Mucosa of descending colon (tissue), 3 donors: ENCODE data around the gene TMEM134. TPM values are rescaled to one million over a fixed set of nuclear protein-coding genes. Genes with fewer than 3 reads are reported as not detected.
A peak's percentile ranks its signal among the peaks of the same experiment; 100 is the strongest.

Experiments
- ATAC-seq: fragments of 200-7000 bp; cut with Tn5 transposase; one replicate; pipeline ENCODE4 v1.9.1; 2020; ENCODE audit warnings: mild to moderate bottlenecking, moderate library complexity
- DNase-seq, 3 donors: peaks; one replicate each; pipeline ENCODE4 v3.0.0-alpha.2; 2020
- H3K36me3 ChIP-seq: fragments of 200-600 bp; one replicate; pipeline ENCODE4 v1.8.0; 2021; ENCODE audit warnings: low read depth, mild to moderate bottlenecking
- H3K4me1 ChIP-seq: fragments of 200-600 bp; one replicate; pipeline ENCODE4 v1.8.0; 2021; ENCODE audit warnings: low read depth, mild to moderate bottlenecking
- H3K4me3 ChIP-seq: fragments of 200-600 bp; one replicate; pipeline ENCODE4 v1.8.0; 2021; ENCODE audit warnings: mild to moderate bottlenecking
- H3K9me3 ChIP-seq: fragments of 200-600 bp; one replicate; pipeline ENCODE4 v1.8.0; 2021; ENCODE audit warnings: mild to moderate bottlenecking
- CTCF ChIP-seq: fragments of 200-600 bp; IDR thresholded peaks from one replicate; pipeline ENCODE4 v1.8.0; 2022; ENCODE audit warnings: antibody characterized with exemption, mild to moderate bottlenecking
- intact Hi-C, 2 donors: fragments of 100-400 bp; cut with DNase I in 1 of 2; cut with micrococcal nuclease in 1 of 2; formaldehyde crosslinking; loops; one replicate each; pipeline versions ENCODE4 v1.11.0 to v1.11.1; 2022; cut with DNase I, micrococcal nuclease
- total RNA-seq, 3 donors: library from RNA; stranded (reverse); fragmentation: NEBNext Ultra II Directional in 2 of 3; extraction: Animal tissue kit (Norgen Biotek cat#: 25700) in 2 of 3; gene quantifications; one replicate each; pipeline versions ENCODE4 v1.2.1 to v1.2.4, GENCODE V29; 2021 to 2023
- donor health status: DM: no; HTN: no; CAD: no; lungs with moderate emphysema.
- donor health status: DM: no; HTN: no; CAD: no.
- donor health status: DM: no; HTN: yes; CAD: no.

TMEM134 gene
- total RNA-seq, 3 donors from 2014 or later: 44.7 to 82.2 (median 60.9) TPM

- Histone ChIP-seq H3K4me1 (peaks cover 7% of the 10 kb centered on the region), H3K9me3 (no peaks in the 10 kb centered on the region), H3K36me3 (no peaks in the 10 kb centered on the region), H3K4me3 (no peak overlapping the region)
- intact Hi-C loops: no loop called here
- ATAC-seq: no peak
- DNase-seq: no peak
- no peak for TF ChIP-seq CTCF
Measured at GRCh38 chr11:67445515-67445914, 23.5 kb downstream of the TMEM134 start.

GRCh38 chr11:67442504-67443404, 26.3 kb downstream of the TMEM134 start:
- Histone ChIP-seq H3K4me1 (peaks cover 19% of the 10 kb centered on the region), H3K9me3 (no peaks in the 10 kb centered on the region), H3K36me3 (no peaks in the 10 kb centered on the region), H3K4me3 (peak overlapping the region; percentile 80)
- TF ChIP-seq CTCF: no peak
- ATAC-seq (peak; percentile 21), DNase-seq (no peak)
- intact Hi-C loops: no loop called here

- Histone ChIP-seq H3K4me1 (peaks cover 19% of the 10 kb centered on the region), H3K36me3 (no peaks in the 10 kb centered on the region), H3K4me3 (no peak overlapping the region), H3K9me3 (no peaks in the 10 kb centered on the region)
- TF ChIP-seq CTCF: no peak
- DNase-seq: no peak
- no peak for ATAC-seq
- intact Hi-C loops: no loop called here
Measured at GRCh38 chr11:67441731-67442351, 27.2 kb downstream of the TMEM134 start.

- intact Hi-C loops: no loop called here
- DNase-seq: no peak
- TF ChIP-seq CTCF: no peak
- Histone ChIP-seq H3K9me3 (no peaks in the 10 kb centered on the region), H3K4me3 (no peak overlapping the region), H3K4me1 (peaks cover 19% of the 10 kb centered on the region), H3K36me3 (no peaks in the 10 kb centered on the region)
- no peak for ATAC-seq
Measured at GRCh38 chr11:67441098-67441563, 27.9 kb downstream of the TMEM134 start.

GRCh38 chr11:67440229-67441097, 28.6 kb downstream of the TMEM134 start:
- Histone ChIP-seq H3K9me3 (no peaks in the 10 kb centered on the region), H3K4me3 (no peak overlapping the region), H3K4me1 (peaks cover 19% of the 10 kb centered on the region), H3K36me3 (no peaks in the 10 kb centered on the region)
- intact Hi-C loops: no loop called here
- no peak for TF ChIP-seq CTCF
- DNase-seq (no peak), ATAC-seq (no peak)
